KG1 (cell line): ENCODE results near the gene GALNT9.

Experiments
- DNase-seq: peaks from one replicate; lab custom pipeline; 2025; lab: John Stamatoyannopoulos, UW

Gene GALNT9

GRCh38 chr12:132168311-132169031 lies 160.9 kb downstream of the GALNT9 start:
- DNase-seq, result no peak

GRCh38 chr12:132167611-132168310 lies 161.6 kb downstream of the GALNT9 start:
- DNase-seq, result no peak

DNA sequence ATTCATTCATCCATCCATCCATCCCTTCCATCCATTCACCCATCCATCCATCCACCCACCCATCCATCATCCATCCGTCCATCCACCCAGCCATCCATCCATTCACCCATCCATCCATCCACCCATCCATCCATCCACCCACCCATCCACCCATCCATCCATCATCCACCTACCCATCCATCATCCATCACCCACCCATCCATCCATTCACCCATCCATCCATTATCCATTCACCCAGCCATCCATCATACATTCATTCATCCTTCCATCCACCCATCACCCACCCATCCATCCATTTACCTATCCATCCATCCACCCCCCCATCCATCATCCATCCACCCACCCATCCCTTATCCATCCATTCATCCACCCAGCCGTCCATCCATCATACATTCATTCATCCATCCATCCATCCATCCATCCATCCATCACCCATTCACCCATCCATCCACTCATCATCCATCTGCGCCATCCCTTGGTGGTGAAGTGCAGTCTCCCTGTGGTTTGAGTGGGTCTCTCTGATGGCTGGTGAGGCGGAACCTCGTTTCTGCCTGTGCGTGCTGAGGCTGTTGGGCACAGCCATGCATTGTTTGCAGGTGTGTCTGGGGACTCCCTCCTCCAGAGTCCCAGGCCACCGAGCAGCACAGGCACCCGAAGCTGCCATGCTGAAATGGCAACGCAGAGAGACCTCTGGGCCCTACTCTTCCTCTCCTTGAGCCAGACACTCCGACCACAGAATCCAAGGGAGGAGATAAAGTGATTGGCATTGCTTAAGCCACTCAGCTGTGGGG lies 162.4 kb downstream of the GALNT9 start:
- DNase-seq, result no peak

DNA sequence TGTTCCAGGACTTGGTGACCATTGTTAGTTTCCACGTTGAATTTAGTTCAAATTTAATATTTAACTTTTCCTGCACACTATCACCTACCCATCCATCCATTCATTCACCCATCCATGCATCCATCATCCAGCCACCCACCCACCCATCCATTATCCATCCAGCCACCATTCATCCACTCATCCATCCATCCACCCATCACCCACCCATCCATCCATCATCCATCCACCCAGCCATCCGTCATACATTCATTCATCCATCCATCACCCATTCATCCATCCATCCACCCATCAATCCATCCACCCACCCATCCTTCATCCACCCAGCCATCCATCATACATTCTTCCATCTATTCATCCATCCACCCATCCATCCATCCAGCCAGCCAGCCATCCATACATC lies 163.3 kb downstream of the GALNT9 start:
- no peak for DNase-seq

- no peak for DNase-seq
Measured at GRCh38 chr12:132165584-132165983, 163.8 kb downstream of the GALNT9 start.

- no peak for DNase-seq
Measured at GRCh38 chr12:132164426-132164825, 165.0 kb downstream of the GALNT9 start.

DNA sequence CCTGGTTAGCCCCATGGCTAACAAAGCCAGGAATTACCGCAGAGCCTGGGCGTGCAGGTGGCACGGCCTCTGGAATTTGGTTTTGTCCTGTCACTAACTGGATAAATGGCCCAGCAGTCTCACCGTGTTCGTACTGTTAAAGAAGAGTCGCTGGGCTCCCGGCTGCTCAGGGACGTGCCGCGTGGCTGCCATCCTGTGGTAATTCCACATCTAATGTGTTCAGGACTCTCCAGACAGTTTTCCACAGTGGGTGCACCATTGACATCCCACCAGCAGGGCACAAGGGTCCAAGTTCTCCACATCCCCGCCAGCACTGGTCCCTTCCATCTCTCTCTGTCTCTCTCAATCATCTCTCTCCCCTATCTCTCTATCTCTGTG lies 165.5 kb downstream of the GALNT9 start:
- no peak for DNase-seq

DNA sequence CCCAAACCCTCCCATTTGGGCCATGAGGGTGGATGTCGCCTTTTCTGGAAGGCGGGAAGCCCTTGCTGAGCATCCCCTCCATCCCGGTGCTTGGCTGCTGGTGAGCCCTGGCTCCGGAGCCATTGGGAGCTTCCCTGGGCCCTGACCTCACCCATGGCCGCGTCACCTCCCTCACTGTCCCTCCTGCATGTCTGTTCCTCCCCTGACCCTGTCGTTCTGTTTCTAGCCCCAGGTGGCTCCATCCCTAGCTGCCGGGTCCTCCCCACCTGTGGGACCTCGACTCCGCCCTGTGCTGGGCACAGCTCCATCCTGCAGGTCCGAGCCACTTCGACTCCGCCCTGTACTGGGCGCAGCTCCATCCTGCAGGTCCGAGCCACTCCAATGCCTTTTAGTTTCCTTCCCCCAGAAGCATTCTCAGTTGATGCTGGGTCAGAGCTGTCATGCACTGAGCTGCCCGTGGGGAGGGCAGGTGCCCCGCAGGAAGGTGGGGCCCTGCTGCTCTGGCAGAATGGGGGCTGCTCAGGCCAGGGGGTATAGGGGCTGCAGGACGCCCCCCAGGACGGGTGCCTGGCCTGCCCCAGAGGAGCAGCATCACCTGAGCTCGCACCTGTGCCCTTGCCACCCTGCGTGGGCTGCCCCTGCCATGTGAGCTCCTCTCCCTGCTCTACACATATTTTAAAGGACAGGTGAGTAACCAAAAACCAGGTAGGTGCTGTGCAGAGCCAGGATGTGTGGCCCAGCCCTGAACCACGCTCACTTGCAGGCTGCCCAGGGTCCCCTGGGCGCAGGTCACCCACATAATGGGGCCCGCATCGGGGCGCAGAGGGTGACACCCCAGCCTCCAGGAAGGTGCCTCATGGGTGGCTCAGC lies 166.1 kb downstream of the GALNT9 start:
- DNase-seq, result no peak

- DNase-seq, result no peak
Measured at GRCh38 chr12:132162508-132163031, 166.8 kb downstream of the GALNT9 start.

- DNase-seq, result no peak
Measured at GRCh38 chr12:132161796-132162507, 167.4 kb downstream of the GALNT9 start.

- DNase-seq, result no peak
Measured at GRCh38 chr12:132161036-132161781, 168.2 kb downstream of the GALNT9 start.

DNA sequence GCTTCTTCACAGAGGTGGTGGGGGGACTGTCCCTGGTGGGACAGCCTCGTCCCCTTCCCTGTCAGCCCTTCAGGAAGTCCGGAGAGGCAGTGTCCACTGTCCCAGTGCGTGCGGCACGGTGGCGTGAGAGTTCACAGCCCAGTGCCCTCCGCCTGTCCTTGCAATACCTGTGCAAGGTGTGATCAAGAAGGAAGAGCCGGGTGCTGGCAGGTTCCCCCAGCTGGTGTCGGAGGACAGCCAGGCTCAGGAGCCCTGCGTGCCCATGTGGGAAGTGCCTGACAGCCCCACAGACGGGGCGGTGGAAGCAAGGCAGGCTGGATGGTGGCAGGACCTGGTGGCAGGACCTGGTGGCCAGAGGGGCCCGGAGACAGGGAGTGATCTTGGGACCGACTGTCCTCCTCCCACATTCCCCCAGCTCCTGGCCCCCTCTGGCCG lies 168.8 kb downstream of the GALNT9 start:
- no peak for DNase-seq

DNA sequence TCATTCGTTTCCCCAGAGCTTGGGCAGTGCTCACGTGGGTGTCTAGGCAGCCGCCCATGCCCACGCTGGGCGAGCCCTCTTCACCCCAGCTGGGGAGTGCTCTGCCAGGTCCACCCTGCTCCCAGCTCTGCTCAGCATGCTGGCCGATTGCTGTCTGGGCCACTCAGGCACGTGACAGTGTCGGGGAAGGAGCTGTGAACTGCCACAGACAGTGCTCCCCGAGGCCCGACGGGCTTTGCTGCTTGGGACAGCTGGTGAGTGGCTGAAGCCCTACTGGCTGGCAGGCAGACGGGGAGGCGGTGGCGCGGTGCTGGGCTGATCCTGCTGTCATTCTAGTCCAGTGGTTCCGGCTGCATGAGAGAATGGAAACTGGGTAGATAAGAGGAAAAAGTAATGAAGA lies 169.4 kb downstream of the GALNT9 start:
- DNase-seq, result no peak

DNA sequence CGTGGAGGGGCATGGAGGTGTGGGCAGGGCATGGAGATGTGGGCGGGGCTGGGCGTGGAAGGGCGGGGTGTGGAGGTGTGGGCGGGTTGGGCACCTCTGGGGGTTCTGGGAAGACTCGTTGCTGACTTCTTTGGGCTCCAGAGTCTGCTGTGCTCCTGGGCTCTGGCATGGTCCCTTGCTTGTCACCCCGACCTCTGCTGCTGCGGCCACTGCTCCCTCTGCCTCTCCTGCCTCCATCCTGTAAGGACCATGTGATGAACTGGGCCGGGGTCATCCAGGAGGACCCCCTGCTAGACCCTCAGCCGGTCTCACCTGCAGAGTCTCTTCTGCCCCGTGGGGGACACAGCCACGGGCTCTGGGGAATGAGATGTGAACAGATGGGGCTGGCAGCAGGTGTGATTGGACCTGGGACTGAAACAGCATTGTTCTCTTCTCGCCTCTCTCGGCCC lies 169.8 kb downstream of the GALNT9 start:
- no peak for DNase-seq

- DNase-seq, result no peak
Measured at GRCh38 chr12:132158677-132159554, 170.5 kb downstream of the GALNT9 start.

DNA sequence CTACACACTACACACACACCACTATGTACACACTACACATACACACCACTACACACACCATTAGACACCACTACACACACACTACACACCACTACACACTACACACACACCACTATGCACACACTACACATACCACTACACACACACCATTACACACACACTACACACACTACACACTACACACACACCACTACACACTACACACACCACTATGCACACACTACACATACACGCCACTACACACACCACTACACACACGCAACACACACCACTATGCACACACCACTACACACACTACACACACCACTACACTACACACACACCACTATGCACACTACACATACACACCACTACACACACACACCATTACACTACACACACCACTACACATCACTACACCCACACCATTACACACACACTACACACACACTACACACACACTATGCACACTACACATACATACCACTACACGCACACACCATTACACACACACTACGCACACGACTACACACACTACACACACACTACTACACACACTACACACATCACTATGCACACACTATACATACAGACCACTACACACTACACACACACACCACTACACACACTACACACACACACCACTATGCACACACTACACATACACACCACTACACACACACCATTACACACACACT lies 171.5 kb downstream of the GALNT9 start:
- DNase-seq, result no peak

DNA sequence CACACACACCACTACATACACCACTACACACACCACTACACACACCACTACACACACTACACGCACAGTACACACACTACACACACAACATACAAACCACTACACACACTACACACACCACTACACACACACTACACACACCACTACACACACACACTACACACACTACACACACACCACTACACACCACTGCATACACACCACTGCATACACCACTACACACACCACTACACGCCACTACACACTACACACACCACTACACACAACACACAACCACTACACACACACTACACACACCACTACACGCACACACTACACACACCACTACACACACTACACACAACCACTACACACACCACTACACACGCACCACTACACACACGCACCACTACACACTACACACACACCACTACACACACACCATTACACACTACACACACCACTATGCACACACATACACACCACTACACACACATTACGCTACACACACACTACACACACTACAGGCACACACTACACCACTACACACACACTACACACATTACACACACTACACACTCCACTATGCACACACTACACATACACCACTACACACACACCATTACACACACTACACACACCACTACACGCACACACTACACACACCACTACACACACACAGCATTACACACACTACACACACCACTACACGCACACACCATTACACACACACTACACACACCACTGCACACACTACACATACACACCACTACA lies 172.6 kb downstream of the GALNT9 start:
- no peak for DNase-seq
